GM18951 (cell line): ENCODE results near the gene GNA15.
"Not testable (repeated sequence)": the region's sequence is repeated elsewhere in the genome, so short reads cannot be mapped to it uniquely, and the experiment has no call there.

Experiments used
- POLR2A ChIP-seq: IDR thresholded peaks from 4 replicates; pipeline ENCODE4 v1.6.1; 2011; ENCODE audit warnings: mild to moderate bottlenecking; ENCODE audit not compliant: insufficient read length, insufficient read depth; ENCODE audit errors: extremely low read depth
- in situ Hi-C: fragments of 300-500 bp; cut with MboI; formaldehyde crosslinking; loops from one replicate; pipeline ENCODE4 v1.12.0; 2022; ENCODE audit warnings: low sequenced_read_pairs, mixed read lengths, inconsistent platforms; ENCODE audit not compliant: unreplicated experiment

GNA15 gene

DNA sequence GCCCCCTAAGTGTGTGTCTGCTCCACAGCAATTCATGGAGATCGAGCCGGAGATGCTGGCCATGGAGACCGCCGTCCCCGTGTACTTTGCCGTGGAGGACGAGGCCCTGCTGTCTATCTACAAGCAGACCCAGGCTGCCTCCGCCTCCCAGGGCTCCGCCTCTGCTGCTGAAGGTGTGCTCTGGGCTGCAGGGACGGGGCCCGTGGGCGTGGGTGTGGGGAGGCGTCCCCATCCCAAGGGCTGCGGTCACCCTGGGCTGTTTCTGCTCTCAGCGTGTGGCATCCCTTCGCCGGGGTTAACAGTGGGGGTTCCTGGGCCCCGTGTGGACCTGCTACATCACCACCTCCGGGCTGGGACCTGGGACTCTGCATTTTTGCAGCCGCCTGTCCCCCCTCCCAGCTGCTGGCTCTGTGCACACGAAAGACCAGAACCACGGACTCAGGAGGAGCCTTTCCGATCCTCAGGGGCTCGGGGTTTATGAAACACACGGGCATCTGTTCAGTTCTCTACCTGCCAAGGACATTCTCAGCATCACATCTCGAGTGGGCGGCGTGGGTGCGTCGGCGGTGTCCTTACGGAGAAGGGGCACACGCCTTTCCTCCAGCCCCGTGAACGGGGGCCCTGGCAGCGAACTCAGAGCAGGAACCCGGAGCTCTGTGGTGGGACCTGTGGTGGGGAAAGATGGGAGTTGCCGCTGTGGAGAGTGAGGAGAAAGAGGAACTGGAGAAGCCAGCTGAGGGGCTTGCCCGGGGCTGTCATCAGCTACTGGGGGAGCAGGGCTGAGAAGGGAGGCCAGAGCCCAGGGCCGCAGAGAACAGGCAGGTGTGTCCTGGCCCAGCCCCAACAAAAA, 57.6 kb downstream of the GNA15 start:
- TF ChIP-seq POLR2A: no peak
- in situ Hi-C loops: no loop called here

DNA sequence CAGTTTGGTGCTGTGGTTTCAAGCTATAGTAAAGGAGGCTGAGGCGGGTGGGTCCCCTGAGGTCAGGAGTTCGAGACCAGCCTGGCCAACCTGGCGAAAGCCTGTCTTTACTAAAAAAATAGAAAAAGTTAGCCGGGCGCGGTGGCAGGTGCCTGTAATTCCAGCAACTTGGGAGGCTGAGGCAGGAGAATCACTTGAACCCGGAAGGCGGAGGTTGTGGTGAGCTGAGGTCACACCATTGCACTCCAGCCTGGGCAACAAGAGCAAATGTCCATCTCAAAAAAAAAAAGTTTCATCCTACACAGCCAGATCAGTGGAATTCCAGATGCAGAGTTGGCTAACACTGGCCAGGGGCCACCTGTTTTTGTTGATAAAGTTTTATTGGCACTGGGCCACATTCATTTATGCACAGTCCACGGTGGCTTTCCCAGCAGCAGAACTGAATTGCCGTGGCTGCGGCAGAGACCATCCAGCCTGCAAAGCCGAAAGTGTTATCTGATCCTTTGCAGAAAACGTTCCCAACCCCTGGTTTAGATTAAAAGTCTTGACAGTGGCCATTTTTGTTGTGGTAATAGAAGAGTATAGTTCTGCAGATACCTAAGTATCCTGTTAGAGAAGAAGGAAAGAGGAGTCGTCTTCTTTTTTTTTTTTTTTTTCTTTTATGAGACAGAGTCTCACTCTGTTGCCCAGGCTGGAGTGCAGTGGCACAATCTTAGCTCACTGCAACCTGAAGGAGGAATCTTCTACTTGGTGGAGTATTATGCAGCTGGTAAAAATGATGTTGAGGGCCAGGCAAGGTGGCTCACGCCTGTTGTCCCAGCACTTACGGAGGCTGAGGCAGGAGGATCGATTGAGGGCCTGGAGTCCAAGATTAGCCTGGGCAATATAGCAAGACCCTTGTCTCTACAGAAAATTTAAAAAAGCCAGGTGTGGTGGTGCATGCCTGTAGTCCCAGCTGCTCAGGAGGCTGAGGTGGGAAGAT, 58.6 kb downstream of the GNA15 start:
- in situ Hi-C loops: no loop called here
- no peak for TF ChIP-seq POLR2A

DNA sequence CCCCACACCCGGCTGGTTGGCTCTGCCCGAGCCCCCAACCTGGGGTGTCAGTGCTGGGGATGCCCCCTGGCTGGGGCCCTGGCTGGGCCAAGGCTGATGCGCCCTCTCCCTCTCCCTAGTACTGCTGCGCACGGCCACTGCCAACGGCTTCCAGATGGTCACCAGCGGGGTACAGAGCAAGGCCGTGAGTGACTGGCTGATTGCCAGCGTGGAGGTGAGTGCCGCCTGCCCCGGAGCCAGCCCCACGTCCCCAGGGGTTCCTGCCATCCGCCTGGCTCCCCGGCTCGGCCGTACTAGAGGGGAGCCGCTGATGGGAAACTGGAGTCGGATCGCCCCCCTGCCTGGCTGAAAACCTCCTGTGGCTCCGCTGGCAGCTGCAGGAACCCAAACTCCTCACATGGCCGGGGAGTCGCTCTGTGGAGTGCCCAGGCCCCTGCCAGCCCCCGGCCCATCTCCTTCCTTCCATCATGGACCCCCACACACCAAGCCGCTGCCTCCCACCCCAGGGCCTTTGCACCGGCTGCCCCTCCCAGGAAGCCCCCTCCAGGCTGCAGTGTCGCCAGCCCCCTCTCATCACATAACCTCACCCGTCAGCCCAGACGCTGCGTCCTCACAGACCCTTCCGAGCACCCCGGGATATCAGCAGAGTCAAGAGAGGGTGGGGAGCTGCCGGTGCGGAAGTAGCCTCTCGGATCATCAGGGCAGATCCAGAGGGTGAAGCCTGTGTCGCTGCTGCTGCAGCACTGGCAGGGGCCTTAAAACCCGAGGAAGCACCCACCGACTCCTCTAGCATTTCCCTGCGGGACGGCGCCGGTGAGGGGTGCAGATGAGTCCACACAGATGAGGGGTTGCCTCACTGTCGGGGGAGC, 60.5 kb downstream of the GNA15 start:
- in situ Hi-C loops: no loop called here
- no peak for TF ChIP-seq POLR2A

DNA sequence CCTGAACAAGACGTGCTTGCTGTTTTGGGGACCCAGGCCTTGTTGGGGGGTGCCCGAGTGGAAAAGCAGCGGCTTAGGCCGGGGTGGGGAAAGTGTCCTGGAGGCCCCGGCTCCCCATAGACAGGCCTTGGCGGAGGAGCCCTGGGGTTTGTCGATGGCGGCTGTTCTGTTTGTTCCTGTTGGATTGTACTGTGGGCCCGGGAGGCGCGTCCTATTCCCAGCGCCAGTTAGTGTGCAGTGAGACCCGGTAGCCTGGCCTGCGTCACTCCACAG, 61.0 kb downstream of the GNA15 start:
- TF ChIP-seq POLR2A: no peak
- in situ Hi-C loops: no loop called here

- in situ Hi-C loops: no loop called here
- TF ChIP-seq POLR2A: no peak
Observed at GRCh38 chr19:3198901-3199700, 63.3 kb downstream of the GNA15 start.

DNA sequence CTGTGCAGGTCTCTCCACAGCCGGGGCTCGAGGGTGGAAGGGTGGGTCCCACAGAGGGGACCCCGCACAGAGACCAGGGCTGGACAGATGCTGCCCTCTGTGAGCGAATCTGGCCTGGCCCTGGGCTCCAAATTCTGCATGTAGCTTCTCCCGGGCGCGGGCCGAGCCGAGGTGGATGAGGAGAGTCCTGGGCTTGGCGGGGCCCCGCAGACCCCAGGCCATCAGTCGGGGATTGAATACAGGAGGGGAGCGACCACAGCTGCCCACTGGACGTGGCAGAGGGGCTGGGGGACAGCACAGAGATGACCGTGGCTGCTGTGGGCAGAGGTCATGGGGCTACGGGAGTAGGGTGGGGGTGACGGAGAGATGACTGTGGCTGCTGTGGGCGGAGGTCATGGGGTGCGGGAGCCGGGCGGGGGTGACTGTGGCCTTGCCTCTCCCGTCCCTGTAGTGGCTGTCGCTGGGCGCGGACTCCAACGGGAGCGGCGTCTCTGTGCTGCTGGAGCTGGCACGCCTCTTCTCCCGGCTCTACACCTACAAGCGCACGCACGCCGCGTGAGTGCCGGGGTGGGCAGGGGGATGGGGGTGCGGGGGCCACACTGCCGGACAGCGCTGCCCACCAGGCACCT, 65.4 kb downstream of the GNA15 start:
- TF ChIP-seq POLR2A: no peak
- in situ Hi-C loops: no loop called here

- no peak for TF ChIP-seq POLR2A
- in situ Hi-C loops: no loop called here
Observed at GRCh38 chr19:3201911-3202310, 66.1 kb downstream of the GNA15 start.

DNA sequence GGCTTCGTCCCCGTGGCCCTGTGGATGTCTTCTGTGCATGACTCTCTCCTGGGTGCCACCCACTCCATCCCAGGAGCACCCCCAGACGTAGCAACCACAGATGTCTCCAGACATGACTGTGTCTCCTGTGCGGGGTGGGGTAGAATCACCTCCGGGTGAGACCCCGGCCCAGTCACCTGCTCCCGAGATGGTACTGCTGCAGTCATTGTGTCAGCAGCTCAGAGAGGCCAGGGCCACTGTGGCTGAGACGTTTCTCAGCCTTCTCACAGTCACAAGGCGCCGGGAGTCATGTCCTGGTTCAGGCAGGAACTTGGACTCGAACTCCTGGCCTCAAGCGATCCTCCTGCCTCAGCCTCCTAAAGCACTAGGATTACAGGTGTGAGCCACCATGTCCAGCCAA, 66.5 kb downstream of the GNA15 start:
- in situ Hi-C loops: no loop called here
- no peak for TF ChIP-seq POLR2A

GRCh38 chr19:3202895-3203294, 67.1 kb downstream of the GNA15 start:
- in situ Hi-C loops: not testable (repeated sequence)

DNA sequence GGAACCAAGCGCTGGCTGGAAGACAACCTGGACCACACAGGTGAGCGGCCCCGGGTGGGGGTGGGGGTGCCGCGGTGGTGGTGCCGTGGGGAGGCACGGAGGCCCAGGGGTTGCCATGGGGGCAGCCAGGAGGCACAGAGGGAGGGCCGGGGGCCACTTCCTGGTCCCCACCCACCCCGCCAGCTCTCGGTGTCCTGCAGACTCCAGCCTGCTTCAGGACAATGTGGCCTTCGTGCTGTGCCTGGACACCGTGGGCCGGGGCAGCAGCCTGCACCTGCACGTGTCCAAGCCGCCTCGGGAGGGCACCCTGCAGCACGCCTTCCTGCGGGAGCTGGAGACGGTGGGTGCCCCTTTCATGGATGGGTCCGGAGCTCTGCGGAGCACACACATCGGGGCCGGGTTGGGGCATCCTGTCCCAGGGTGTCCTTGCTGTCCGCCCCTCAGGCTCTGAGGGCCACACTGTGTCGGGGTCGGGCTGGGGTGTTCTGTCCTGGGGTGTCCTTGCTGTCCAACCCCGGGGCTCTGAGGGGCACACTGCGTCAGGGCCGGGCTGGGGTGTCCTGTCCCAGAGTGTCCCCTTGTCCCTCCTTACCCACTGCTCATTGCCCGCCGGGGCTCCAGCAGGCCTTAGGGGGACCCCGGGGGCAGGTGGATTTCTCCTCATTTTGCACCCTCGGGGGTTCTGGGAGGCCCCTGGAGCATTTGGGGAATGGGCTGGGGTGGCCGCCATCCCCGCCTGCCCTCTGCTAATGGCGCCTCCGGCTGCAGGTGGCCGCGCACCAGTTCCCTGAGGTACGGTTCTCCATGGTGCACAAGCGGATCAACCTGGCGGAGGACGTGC, 68.2 kb downstream of the GNA15 start:
- in situ Hi-C loops: no loop called here
- no peak for TF ChIP-seq POLR2A

GRCh38 chr19:3204646-3205275, 68.9 kb downstream of the GNA15 start:
- no peak for TF ChIP-seq POLR2A
- in situ Hi-C loops: no loop called here
